ENCODE measurements around the gene CA10. TPM values are rescaled to one million over a fixed set of nuclear protein-coding genes. Genes with fewer than 3 reads are reported as not detected.

CA10 gene
- total and polyA plus RNA-seq, 5 donors from 2014 or later: not detected

DNA sequence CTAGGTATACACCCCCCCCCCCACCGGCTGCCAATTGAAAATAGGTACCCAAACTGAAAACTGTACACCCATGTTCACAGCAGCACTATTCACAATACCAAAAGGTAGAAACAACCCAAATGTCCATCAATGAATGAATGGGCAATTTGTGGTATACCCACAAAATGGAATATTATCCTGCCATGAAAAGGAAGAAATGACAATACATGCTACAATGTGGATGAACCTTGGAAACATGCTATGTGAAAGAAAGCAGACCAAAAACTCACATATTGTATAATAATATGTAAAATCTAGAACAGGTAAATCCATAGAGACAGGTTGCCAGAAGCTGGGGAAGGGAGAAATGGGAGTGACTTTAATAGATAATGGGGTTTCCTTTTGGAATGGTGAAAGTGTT is 480.6 kb downstream of the CA10 start:
- Histone ChIP-seq H3K27me3 (ENCODE audit: control insufficient read depth, insufficient read depth, low read length) (no peaks in the 10 kb centered on the region), H3K9me3 (ENCODE audit: control insufficient read depth in 2 of 2, low read length in 2 of 2) (no peaks in the 10 kb centered on the region), H3K27ac (ENCODE audit: insufficient read depth, low read length, poor library complexity, severe bottlenecking) (no peak overlapping the region), H3K36me3 (ENCODE audit: control insufficient read depth, insufficient read depth, low read length) (no peaks in the 10 kb centered on the region), H3K4me1 (ENCODE audit: control insufficient read depth, insufficient read depth, low read length, poor library complexity, severe bottlenecking) (no peaks in the 10 kb centered on the region), H3K4me3 (ENCODE audit: low read depth, low read length) (no peak overlapping the region)
- Mint-ChIP-seq H3K27me3 (no peaks in the 10 kb centered on the region), H3K36me3 (no peaks in the 10 kb centered on the region), H3K4me3 (no peak overlapping the region), H3K27ac (no peak overlapping the region), H3K9me3 (peaks cover 0 to 3% (median 0%) of the 10 kb centered on the region in 7 donors), H3K4me1 (no peaks in the 10 kb centered on the region)
- DNase-seq (no peak), ATAC-seq (ENCODE audit: low read depth in 2 of 2) (no peak)

DNA sequence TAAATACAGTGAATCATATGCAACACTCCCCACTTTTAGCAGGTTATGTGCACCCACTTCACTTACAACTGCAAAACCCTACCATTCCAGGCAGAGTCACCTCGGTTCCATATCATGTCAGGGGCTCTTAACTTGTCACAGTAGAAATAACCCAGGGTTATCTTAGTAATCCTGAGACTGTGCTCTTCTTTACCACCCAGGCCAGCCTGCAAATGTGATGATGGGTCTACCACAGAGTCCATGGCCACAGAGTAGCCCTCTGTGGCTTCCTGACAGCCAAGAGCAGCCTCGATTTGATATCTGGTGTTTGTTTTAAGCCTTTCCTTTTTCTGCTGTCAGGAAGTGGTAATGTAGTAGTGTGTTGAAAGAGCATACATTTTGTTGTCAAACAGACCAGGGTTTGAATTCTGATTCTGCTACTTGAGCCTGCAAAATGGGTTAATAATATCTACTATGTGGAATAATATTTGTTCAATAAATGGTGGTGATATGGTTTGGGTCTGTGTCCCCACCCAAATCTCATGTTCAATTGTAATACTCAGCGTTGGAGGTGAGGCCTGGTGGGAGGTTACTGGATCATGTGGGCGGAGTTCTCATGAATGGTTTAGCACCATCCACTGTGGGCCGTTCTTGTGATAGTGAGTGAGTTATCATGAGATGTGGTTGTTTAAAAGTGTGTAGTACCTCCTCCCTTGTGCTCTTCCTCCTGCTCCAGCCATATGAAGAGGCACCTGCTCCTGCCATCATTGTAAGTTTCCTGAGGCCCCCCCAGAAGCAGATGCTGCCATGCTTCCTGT is 481.6 kb downstream of the CA10 start:
- Histone ChIP-seq H3K9me3 (ENCODE audit: control insufficient read depth in 2 of 2, low read length in 2 of 2) (no peaks in the 10 kb centered on the region), H3K36me3 (ENCODE audit: control insufficient read depth, insufficient read depth, low read length) (no peaks in the 10 kb centered on the region), H3K27me3 (ENCODE audit: control insufficient read depth, insufficient read depth, low read length) (peaks cover 1% of the 10 kb centered on the region), H3K27ac (ENCODE audit: insufficient read depth, low read length, poor library complexity, severe bottlenecking) (no peak overlapping the region), H3K4me3 (ENCODE audit: low read depth, low read length) (no peak overlapping the region), H3K4me1 (ENCODE audit: control insufficient read depth, insufficient read depth, low read length, poor library complexity, severe bottlenecking) (no peaks in the 10 kb centered on the region)
- Mint-ChIP-seq H3K4me1 (no peaks in the 10 kb centered on the region), H3K27ac (no peak overlapping the region), H3K36me3 (no peaks in the 10 kb centered on the region), H3K27me3 (no peaks in the 10 kb centered on the region), H3K9me3 (peaks cover 0 to 3% (median 0%) of the 10 kb centered on the region in 7 donors), H3K4me3 (no peak overlapping the region)
- ATAC-seq (ENCODE audit: low read depth in 2 of 2) (no peak), DNase-seq (no peak)

DNA sequence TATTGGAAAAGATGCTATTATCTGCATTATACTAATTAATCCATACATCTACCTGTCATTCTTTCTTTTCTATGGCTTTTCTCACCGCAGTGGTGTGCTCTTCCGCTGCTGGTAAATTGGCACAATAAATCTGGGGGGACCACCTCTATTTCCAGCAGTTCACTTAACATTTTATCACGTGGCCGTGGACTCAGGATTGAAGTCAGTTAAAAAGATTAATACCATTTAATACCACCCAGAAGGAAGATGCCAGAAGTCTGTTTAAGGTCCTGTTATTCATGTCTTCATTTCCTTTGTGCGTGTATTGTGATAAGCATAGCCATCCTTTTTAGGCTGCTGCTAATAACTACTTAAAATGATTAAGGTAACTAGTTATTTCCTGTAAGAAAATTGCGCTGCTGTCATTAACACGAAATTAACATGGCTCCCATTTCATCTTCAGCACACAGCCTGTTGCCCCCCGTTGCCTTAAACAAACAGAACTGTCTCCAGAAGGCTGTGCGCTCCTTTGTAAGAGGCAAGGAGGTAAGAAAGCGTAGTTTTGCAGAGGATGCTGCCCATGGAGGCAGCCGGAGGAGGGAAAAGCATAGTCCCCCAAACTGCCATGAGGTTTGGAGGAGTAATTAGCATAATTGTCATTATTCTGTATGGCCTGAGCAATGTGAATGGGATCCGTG is 483.8 kb downstream of the CA10 start:
- H3K27ac Mint-ChIP-seq: no peak overlapping the region
- H3K27ac ChIP-seq (ENCODE audit: insufficient read depth, low read length, poor library complexity, severe bottlenecking): no peak overlapping the region
- no peaks in the 10 kb centered on the region for H3K4me1 ChIP-seq (ENCODE audit: control insufficient read depth, insufficient read depth, low read length, poor library complexity, severe bottlenecking)
- H3K4me3 ChIP-seq (ENCODE audit: low read depth, low read length): no peak overlapping the region
- DNase-seq (no peak), ATAC-seq (ENCODE audit: low read depth in 2 of 2) (no peak)
- H3K9me3 ChIP-seq (ENCODE audit: control insufficient read depth in 2 of 2, low read length in 2 of 2): no peaks in the 10 kb centered on the region
- H3K9me3 Mint-ChIP-seq: peaks cover 0 to 2% (median 0%) of the 10 kb centered on the region in 7 donors
- no peaks in the 10 kb centered on the region for H3K36me3 Mint-ChIP-seq
- no peaks in the 10 kb centered on the region for H3K27me3 Mint-ChIP-seq
- no peaks in the 10 kb centered on the region for H3K36me3 ChIP-seq (ENCODE audit: control insufficient read depth, insufficient read depth, low read length)
- H3K4me1 Mint-ChIP-seq: no peaks in the 10 kb centered on the region
- peaks cover 4% of the 10 kb centered on the region for H3K27me3 ChIP-seq (ENCODE audit: control insufficient read depth, insufficient read depth, low read length)
- H3K4me3 Mint-ChIP-seq: no peak overlapping the region

DNA sequence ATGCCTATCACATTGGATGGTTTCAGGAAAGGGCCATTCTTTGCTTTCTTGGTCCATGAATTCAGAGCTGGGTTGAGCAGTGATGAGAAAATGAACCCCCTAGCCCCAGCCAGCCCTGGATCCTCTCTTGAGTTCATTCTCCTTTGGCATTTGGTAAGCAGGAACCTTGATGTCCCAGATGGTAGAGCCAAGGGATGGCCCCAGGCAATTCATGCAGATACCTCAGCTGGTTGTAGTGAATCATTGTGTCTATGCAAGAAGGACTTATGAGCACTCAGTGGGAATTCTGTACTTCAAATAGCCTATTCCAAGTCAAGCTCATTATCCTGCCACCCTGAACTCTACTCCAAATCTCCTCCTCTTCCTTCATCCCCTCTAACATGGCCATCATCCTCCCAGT is 485.4 kb downstream of the CA10 start:
- no peak for ATAC-seq (ENCODE audit: low read depth in 2 of 2)
- Histone ChIP-seq H3K36me3 (ENCODE audit: control insufficient read depth, insufficient read depth, low read length) (no peaks in the 10 kb centered on the region), H3K9me3 (ENCODE audit: control insufficient read depth in 2 of 2, low read length in 2 of 2) (no peaks in the 10 kb centered on the region), H3K27me3 (ENCODE audit: control insufficient read depth, insufficient read depth, low read length) (peaks cover 4% of the 10 kb centered on the region), H3K4me3 (ENCODE audit: low read depth, low read length) (no peak overlapping the region), H3K27ac (ENCODE audit: insufficient read depth, low read length, poor library complexity, severe bottlenecking) (no peak overlapping the region), H3K4me1 (ENCODE audit: control insufficient read depth, insufficient read depth, low read length, poor library complexity, severe bottlenecking) (no peaks in the 10 kb centered on the region)
- Mint-ChIP-seq H3K4me1 (no peaks in the 10 kb centered on the region), H3K36me3 (no peaks in the 10 kb centered on the region), H3K27me3 (no peaks in the 10 kb centered on the region), H3K27ac (no peak overlapping the region), H3K9me3 (peaks cover 0 to 5% (median 0%) of the 10 kb centered on the region in 7 donors), H3K4me3 (no peak overlapping the region)
- no peak for DNase-seq

DNA sequence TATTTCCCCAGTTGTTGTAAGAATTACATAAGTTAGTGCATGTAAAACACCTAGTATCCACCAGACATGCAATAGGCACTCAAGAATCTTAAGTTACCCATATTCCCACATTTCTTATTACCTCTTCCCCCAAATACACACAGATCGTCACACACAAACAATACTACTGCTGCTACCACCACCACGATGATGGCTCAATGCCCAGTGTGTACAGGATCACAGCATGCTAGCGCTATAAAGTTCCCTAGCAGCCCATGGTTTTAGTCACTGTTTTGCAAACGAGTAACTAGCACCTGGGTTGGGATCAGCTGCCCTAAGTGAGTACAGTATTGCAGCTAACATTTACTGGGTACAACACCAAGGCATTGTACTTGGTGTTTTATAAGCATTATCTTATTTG is 486.4 kb downstream of the CA10 start:
- H3K4me1 ChIP-seq (ENCODE audit: control insufficient read depth, insufficient read depth, low read length, poor library complexity, severe bottlenecking): no peaks in the 10 kb centered on the region
- ATAC-seq (ENCODE audit: low read depth in 2 of 2): no peak
- no peaks in the 10 kb centered on the region for H3K9me3 ChIP-seq (ENCODE audit: control insufficient read depth in 2 of 2, low read length in 2 of 2)
- Mint-ChIP-seq H3K36me3 (no peaks in the 10 kb centered on the region), H3K9me3 (peaks cover 0 to 5% (median 0%) of the 10 kb centered on the region in 7 donors), H3K27ac (no peak overlapping the region), H3K4me1 (no peaks in the 10 kb centered on the region), H3K4me3 (no peak overlapping the region), H3K27me3 (no peaks in the 10 kb centered on the region)
- H3K36me3 ChIP-seq (ENCODE audit: control insufficient read depth, insufficient read depth, low read length): no peaks in the 10 kb centered on the region
- no peak for DNase-seq
- H3K27ac ChIP-seq (ENCODE audit: insufficient read depth, low read length, poor library complexity, severe bottlenecking): no peak overlapping the region
- H3K27me3 ChIP-seq (ENCODE audit: control insufficient read depth, insufficient read depth, low read length): peaks cover 4% of the 10 kb centered on the region
- no peak overlapping the region for H3K4me3 ChIP-seq (ENCODE audit: low read depth, low read length)

DNA sequence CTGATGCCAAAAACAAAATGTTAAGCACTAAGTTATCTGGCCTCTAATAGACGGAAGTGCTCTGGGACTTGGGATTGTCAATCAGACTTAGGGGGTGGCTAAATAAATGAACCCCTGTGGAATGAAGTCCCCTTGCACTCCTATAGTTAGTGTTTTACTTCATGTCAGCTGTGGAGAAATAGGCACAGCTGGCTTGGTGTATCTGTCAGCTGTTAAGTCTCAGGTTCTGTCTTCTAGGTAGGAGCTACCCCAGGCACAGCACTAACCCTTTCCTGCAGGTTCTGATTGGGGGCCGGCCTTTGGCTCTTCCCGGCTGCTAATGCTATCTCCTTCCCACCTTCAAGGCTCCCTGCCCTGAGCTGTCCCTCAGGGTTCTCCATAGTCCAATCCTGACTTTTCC is 487.6 kb downstream of the CA10 start:
- Histone ChIP-seq H3K4me1 (ENCODE audit: control insufficient read depth, insufficient read depth, low read length, poor library complexity, severe bottlenecking) (no peaks in the 10 kb centered on the region), H3K27ac (ENCODE audit: insufficient read depth, low read length, poor library complexity, severe bottlenecking) (no peak overlapping the region), H3K27me3 (ENCODE audit: control insufficient read depth, insufficient read depth, low read length) (peaks cover 4% of the 10 kb centered on the region), H3K9me3 (ENCODE audit: control insufficient read depth in 2 of 2, low read length in 2 of 2) (no peaks in the 10 kb centered on the region), H3K36me3 (ENCODE audit: control insufficient read depth, insufficient read depth, low read length) (no peaks in the 10 kb centered on the region), H3K4me3 (ENCODE audit: low read depth, low read length) (no peak overlapping the region)
- Mint-ChIP-seq H3K4me1 (no peaks in the 10 kb centered on the region), H3K36me3 (no peaks in the 10 kb centered on the region), H3K27ac (no peak overlapping the region), H3K4me3 (no peak overlapping the region), H3K27me3 (no peaks in the 10 kb centered on the region), H3K9me3 (peaks cover 0 to 5% (median 0%) of the 10 kb centered on the region in 7 donors)
- ATAC-seq (ENCODE audit: low read depth in 2 of 2) (no peak), DNase-seq (no peak)

DNA sequence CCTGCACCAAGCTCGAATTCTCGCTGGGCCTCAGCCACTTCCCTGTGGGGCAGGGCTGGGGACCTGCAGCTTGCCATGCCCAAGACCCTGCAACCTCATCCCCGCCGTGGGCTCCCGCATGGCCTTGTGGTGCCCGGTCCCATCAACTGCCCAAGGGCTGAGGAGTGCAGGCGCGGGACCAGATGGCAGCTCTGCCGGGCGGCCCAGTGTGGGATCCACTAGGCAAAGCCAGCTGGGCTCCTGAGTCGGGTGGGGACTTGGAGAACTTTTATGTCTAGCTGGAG is 489.6 kb downstream of the CA10 start:
- Histone ChIP-seq H3K27ac (ENCODE audit: insufficient read depth, low read length, poor library complexity, severe bottlenecking) (no peak overlapping the region), H3K9me3 (ENCODE audit: control insufficient read depth in 2 of 2, low read length in 2 of 2) (no peaks in the 10 kb centered on the region), H3K36me3 (ENCODE audit: control insufficient read depth, insufficient read depth, low read length) (no peaks in the 10 kb centered on the region), H3K4me1 (ENCODE audit: control insufficient read depth, insufficient read depth, low read length, poor library complexity, severe bottlenecking) (no peaks in the 10 kb centered on the region), H3K27me3 (ENCODE audit: control insufficient read depth, insufficient read depth, low read length) (peaks cover 4% of the 10 kb centered on the region), H3K4me3 (ENCODE audit: low read depth, low read length) (no peak overlapping the region)
- no peak overlapping the region for H3K4me3 Mint-ChIP-seq
- DNase-seq: no peak
- H3K27me3 Mint-ChIP-seq: no peaks in the 10 kb centered on the region
- H3K36me3 Mint-ChIP-seq: no peaks in the 10 kb centered on the region
- no peak for ATAC-seq (ENCODE audit: low read depth in 2 of 2)
- no peaks in the 10 kb centered on the region for H3K4me1 Mint-ChIP-seq
- no peak overlapping the region for H3K27ac Mint-ChIP-seq
- peaks cover 0 to 5% (median 0%) of the 10 kb centered on the region in 7 donors for H3K9me3 Mint-ChIP-seq
